RWPE2 (cell line): Measurements from ENCODE around the gene GNG12.

Experiments
- ATAC-seq: fragments of 200-7000 bp; cut with Tn5 transposase; 3 replicates; pipeline ENCODE4 v1.9.1; 2021; ENCODE audit warnings: low read depth
- DNase-seq: peaks from one replicate; pipeline ENCODE4 v3.0.0-alpha.2; 2020; ENCODE audit warnings: low spot score
- H3K27ac ChIP-seq: fragments of 450-650 bp; 2 replicates; pipeline ENCODE4 v1.5.1; 2017; ENCODE audit warnings: mild to moderate bottlenecking; ENCODE audit not compliant: poor library complexity, severe bottlenecking
- H3K27me3 ChIP-seq: fragments of 250-450 bp; sonication (Bioruptor Pico); 2 replicates; pipeline ENCODE4 v1.5.1; 2021; ENCODE audit warnings: mild to moderate bottlenecking, moderate library complexity; ENCODE audit not compliant: insufficient read depth, poor library complexity, severe bottlenecking
- H3K36me3 ChIP-seq: fragments of 250-450 bp; sonication (Bioruptor Pico); 2 replicates; pipeline ENCODE4 v1.5.1; 2020; ENCODE audit warnings: low read depth, mild to moderate bottlenecking, moderate library complexity
- H3K4me1 ChIP-seq: fragments of 250-450 bp; sonication (Bioruptor Pico); 2 replicates; pipeline ENCODE4 v1.5.1; 2021; ENCODE audit warnings: mild to moderate bottlenecking, moderate library complexity; ENCODE audit not compliant: insufficient read depth, poor library complexity, severe bottlenecking
- H3K4me3 ChIP-seq: fragments of 250-450 bp; sonication (Bioruptor Pico); 2 replicates; pipeline ENCODE4 v1.5.1; 2021; ENCODE audit warnings: mild to moderate bottlenecking, moderate library complexity; ENCODE audit not compliant: severe bottlenecking
- H3K9me3 ChIP-seq: fragments of 250-450 bp; sonication (Bioruptor Pico); 2 replicates; pipeline ENCODE4 v1.5.1; 2021; ENCODE audit warnings: mild to moderate bottlenecking, moderate library complexity; ENCODE audit not compliant: severe bottlenecking
- TF ChIP-seq, protein P1 (sequence below): fragments of 450-650 bp; IDR thresholded peaks from one replicate; pipeline ENCODE4 v1.5.1; 2017; ENCODE audit warnings: mild to moderate bottlenecking, moderate library complexity; ENCODE audit not compliant: poor library complexity, severe bottlenecking

GNG12 gene

GRCh38 chr1:67736750-67737149, 96.5 kb downstream of the GNG12 start:
- Histone ChIP-seq H3K4me1 (peaks cover 29% of the 10 kb centered on the region), H3K4me3 (no peak overlapping the region), H3K36me3 (peaks cover 9% of the 10 kb centered on the region), H3K9me3 (no peaks in the 10 kb centered on the region), H3K27ac (peak overlapping the region; percentile 76), H3K27me3 (no peaks in the 10 kb centered on the region)
- ATAC-seq (no peak), DNase-seq (no peak)
- TF ChIP-seq, protein P1, sequence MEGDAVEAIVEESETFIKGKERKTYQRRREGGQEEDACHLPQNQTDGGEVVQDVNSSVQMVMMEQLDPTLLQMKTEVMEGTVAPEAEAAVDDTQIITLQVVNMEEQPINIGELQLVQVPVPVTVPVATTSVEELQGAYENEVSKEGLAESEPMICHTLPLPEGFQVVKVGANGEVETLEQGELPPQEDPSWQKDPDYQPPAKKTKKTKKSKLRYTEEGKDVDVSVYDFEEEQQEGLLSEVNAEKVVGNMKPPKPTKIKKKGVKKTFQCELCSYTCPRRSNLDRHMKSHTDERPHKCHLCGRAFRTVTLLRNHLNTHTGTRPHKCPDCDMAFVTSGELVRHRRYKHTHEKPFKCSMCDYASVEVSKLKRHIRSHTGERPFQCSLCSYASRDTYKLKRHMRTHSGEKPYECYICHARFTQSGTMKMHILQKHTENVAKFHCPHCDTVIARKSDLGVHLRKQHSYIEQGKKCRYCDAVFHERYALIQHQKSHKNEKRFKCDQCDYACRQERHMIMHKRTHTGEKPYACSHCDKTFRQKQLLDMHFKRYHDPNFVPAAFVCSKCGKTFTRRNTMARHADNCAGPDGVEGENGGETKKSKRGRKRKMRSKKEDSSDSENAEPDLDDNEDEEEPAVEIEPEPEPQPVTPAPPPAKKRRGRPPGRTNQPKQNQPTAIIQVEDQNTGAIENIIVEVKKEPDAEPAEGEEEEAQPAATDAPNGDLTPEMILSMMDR, result no peak

DNA sequence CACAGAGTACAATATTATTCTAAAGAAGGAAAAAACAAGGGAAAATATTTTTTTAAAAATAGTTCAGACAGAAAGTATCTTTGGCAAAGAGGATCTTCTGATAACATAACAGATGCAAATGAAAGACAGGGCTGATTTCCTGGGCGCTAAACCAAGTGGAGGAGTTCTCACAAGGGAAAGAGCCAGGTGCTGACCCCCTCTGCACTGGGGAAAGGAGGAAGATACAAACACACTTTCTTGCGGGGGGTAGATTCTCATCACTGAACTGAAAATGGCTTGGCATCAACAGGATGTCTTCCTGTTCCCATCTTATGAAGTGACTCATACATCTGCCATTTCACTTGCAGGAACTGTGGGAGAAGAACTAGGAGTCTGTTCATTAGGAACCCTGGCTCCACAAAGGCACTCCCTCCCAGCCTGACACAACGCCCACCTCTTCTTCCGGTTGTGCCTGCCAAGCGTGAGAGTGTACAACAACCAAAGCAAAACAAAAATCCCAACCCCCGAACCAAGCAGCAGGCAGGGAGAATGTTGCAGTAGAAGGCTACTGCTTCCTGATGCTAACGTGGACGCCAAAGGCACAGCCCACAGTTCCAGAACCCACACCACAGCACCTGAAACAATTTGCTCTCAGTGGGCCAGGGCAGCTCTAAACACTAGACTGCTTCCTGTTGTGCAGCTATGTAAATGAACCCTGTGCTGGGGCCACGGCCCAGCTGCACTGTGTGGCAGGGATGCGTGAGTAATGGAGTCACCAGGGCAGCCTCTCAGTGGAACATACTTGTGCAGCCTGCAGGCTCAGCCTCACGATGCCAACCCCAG, 97.2 kb downstream of the GNG12 start:
- DNase-seq (peak; percentile 72), ATAC-seq (peak; percentile 92)
- Histone ChIP-seq H3K9me3 (no peaks in the 10 kb centered on the region), H3K27ac (peak overlapping the region; percentile 76), H3K27me3 (no peaks in the 10 kb centered on the region), H3K4me1 (peaks cover 29% of the 10 kb centered on the region), H3K4me3 (no peak overlapping the region), H3K36me3 (peaks cover 9% of the 10 kb centered on the region)
- TF ChIP-seq, protein P1, result no peak

DNA sequence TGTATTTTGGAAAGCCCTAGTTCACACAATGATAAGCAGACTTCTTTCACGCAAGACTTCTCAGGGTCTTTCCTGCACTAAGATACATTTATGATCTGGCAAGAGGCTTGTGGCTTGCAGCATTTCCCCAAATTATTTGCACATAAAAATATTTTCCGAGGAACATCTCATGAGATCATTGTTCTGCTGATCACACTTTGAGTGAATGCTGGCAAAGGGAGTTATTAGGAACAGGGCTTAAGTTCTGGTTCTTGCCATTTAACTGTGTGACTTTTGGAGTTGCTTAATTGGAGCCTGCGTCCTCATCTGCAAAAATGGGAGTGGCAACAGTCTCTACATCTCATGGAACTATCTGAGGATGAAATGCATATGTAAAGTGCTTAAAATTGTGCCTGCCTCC, 98.1 kb downstream of the GNG12 start:
- DNase-seq, result no peak
- Histone ChIP-seq H3K36me3 (peaks cover 5% of the 10 kb centered on the region), H3K27ac (peak overlapping the region; percentile 76), H3K9me3 (no peaks in the 10 kb centered on the region), H3K4me3 (no peak overlapping the region), H3K27me3 (no peaks in the 10 kb centered on the region), H3K4me1 (peaks cover 29% of the 10 kb centered on the region)
- no peak for ATAC-seq
- TF ChIP-seq, protein P1, result no peak

DNA sequence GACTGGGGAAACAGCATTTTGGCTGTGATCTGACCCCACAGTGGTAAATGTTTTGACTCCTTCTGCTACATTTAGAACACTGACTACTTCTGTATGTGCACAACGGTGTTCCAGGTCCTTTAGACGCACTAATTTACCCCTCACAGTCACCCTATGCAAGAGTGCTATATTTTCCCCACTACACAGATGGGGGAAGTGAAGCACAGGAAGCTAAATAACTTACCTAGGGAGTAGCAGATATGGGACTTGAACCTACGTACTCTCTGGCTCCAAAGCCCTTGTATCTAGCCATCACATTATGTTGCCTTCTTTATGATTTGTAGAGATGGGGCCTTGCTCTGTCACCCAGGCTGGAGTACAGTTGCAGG, 99.0 kb downstream of the GNG12 start:
- TF ChIP-seq, protein P1, result no peak
- Histone ChIP-seq H3K4me1 (peaks cover 29% of the 10 kb centered on the region), H3K27ac (no peak overlapping the region), H3K9me3 (no peaks in the 10 kb centered on the region), H3K27me3 (no peaks in the 10 kb centered on the region), H3K36me3 (peaks cover 4% of the 10 kb centered on the region), H3K4me3 (no peak overlapping the region)
- no peak for ATAC-seq
- DNase-seq, result no peak

GRCh38 chr1:67733681-67734322, 99.5 kb downstream of the GNG12 start:
- no peak for ATAC-seq
- H3K27ac ChIP-seq, result no peak overlapping the region

More at GRCh38 chr1:67733681-67734322, 99.5 kb downstream of the GNG12 start:
- Histone ChIP-seq H3K4me1 (peaks cover 27% of the 10 kb centered on the region), H3K27me3 (no peaks in the 10 kb centered on the region), H3K4me3 (no peak overlapping the region), H3K36me3 (peaks cover 4% of the 10 kb centered on the region), H3K9me3 (no peaks in the 10 kb centered on the region)
- no peak for DNase-seq
- TF ChIP-seq, protein P1, result no peak
